Measurements from ENCODE around the gene UBE2Q1.

DNA sequence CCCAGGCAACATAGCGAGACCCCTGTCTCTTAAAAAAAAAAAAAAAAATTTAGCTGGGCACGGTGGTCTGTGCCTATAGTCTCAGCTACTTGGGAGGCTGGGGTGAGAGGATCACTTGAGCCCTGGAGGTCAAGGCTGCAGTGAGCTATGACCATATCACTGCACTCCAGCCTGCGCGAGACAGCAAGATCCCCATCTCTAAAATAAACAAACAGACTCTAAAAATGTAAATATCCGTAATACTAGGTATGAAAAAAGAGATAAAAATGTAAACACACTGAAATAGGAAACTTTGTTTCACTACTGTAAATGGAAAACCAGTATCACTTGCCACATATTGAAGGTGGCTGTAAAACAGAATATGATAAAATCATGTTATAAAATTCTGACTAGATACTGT is 32.3 kb upstream of the UBE2Q1 start:
- TF ChIP-seq, protein P1, sequence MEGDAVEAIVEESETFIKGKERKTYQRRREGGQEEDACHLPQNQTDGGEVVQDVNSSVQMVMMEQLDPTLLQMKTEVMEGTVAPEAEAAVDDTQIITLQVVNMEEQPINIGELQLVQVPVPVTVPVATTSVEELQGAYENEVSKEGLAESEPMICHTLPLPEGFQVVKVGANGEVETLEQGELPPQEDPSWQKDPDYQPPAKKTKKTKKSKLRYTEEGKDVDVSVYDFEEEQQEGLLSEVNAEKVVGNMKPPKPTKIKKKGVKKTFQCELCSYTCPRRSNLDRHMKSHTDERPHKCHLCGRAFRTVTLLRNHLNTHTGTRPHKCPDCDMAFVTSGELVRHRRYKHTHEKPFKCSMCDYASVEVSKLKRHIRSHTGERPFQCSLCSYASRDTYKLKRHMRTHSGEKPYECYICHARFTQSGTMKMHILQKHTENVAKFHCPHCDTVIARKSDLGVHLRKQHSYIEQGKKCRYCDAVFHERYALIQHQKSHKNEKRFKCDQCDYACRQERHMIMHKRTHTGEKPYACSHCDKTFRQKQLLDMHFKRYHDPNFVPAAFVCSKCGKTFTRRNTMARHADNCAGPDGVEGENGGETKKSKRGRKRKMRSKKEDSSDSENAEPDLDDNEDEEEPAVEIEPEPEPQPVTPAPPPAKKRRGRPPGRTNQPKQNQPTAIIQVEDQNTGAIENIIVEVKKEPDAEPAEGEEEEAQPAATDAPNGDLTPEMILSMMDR (optimal IDR thresholded peaks at IDR 0.05 in 1 of 3, IDR thresholded peaks at IDR 0.05 in 1 of 3, conservative IDR thresholded peaks at IDR 0.05 in 1 of 3; ENCODE audit: extremely low read depth in 1 of 3, insufficient read depth in 2 of 3, low read length in 3 of 3): no peak
- no peak for TF ChIP-seq EZH2 (IDR thresholded peaks at IDR 0.05; ENCODE audit: low read length)

Data from keratinocyte (primary cell).